ENCODE measurements around the gene EMILIN3.

Gene EMILIN3

GRCh38 chr20:41359541-41360011, 7.0 kb downstream of the EMILIN3 start:
- Histone ChIP-seq H3K4me1 (ENCODE audit: control insufficient read depth, insufficient read depth, low read length) (no peaks in the 10 kb centered on the region), H3K36me3 (ENCODE audit: control insufficient read depth, insufficient read depth, low read length) (peaks cover 2% of the 10 kb centered on the region)

GRCh38 chr20:41358717-41359116, 7.9 kb downstream of the EMILIN3 start:
- Histone ChIP-seq H3K9me3 (ENCODE audit: control insufficient read depth, insufficient read depth, low read length) (no peaks in the 10 kb centered on the region), H3K27me3 (ENCODE audit: control insufficient read depth, insufficient read depth, low read length) (no peaks in the 10 kb centered on the region), H3K4me1 (ENCODE audit: control insufficient read depth, insufficient read depth, low read length) (no peaks in the 10 kb centered on the region), H3K36me3 (ENCODE audit: control insufficient read depth, insufficient read depth, low read length) (peaks cover 2% of the 10 kb centered on the region), H3K4me3 (ENCODE audit: low read depth, low read length) (no peak overlapping the region), H3K9ac (ENCODE audit: low read depth, low read length) (no peak overlapping the region)

More at GRCh38 chr20:41359541-41360011, 7.0 kb downstream of the EMILIN3 start:
- Histone ChIP-seq H3K9ac (ENCODE audit: low read depth, low read length) (no peak overlapping the region), H3K27me3 (ENCODE audit: control insufficient read depth, insufficient read depth, low read length) (peaks cover 2% of the 10 kb centered on the region), H3K9me3 (ENCODE audit: control insufficient read depth, insufficient read depth, low read length) (no peaks in the 10 kb centered on the region), H3K4me3 (ENCODE audit: low read depth, low read length) (no peak overlapping the region)

GRCh38 chr20:41358230-41358629, 8.4 kb downstream of the EMILIN3 start:
- H3K4me3 ChIP-seq (ENCODE audit: low read depth, low read length), result no peak overlapping the region
- no peaks in the 10 kb centered on the region for H3K9me3 ChIP-seq (ENCODE audit: control insufficient read depth, insufficient read depth, low read length)
- peaks cover 2% of the 10 kb centered on the region for H3K36me3 ChIP-seq (ENCODE audit: control insufficient read depth, insufficient read depth, low read length)
- H3K27me3 ChIP-seq (ENCODE audit: control insufficient read depth, insufficient read depth, low read length), result no peaks in the 10 kb centered on the region
- no peak overlapping the region for H3K9ac ChIP-seq (ENCODE audit: low read depth, low read length)
- H3K4me1 ChIP-seq (ENCODE audit: control insufficient read depth, insufficient read depth, low read length), result no peaks in the 10 kb centered on the region

GRCh38 chr20:41357424-41358163, 9.0 kb downstream of the EMILIN3 start:
- H3K9ac ChIP-seq (ENCODE audit: low read depth, low read length), result no peak overlapping the region
- H3K9me3 ChIP-seq (ENCODE audit: control insufficient read depth, insufficient read depth, low read length), result no peaks in the 10 kb centered on the region
- H3K4me3 ChIP-seq (ENCODE audit: low read depth, low read length), result no peak overlapping the region
- H3K27me3 ChIP-seq (ENCODE audit: control insufficient read depth, insufficient read depth, low read length), result no peaks in the 10 kb centered on the region
- H3K36me3 ChIP-seq (ENCODE audit: control insufficient read depth, insufficient read depth, low read length), result peaks cover 2% of the 10 kb centered on the region
- no peaks in the 10 kb centered on the region for H3K4me1 ChIP-seq (ENCODE audit: control insufficient read depth, insufficient read depth, low read length)

GRCh38 chr20:41356951-41357350, 9.7 kb downstream of the EMILIN3 start:
- Histone ChIP-seq H3K4me3 (ENCODE audit: low read depth, low read length) (no peak overlapping the region), H3K9me3 (ENCODE audit: control insufficient read depth, insufficient read depth, low read length) (no peaks in the 10 kb centered on the region), H3K27me3 (ENCODE audit: control insufficient read depth, insufficient read depth, low read length) (no peaks in the 10 kb centered on the region)

GRCh38 chr20:41355598-41356203, 10.9 kb downstream of the EMILIN3 start:
- Histone ChIP-seq H3K36me3 (ENCODE audit: control insufficient read depth, insufficient read depth, low read length) (peaks cover 2% of the 10 kb centered on the region), H3K4me3 (ENCODE audit: low read depth, low read length) (no peak overlapping the region), H3K9me3 (ENCODE audit: control insufficient read depth, insufficient read depth, low read length) (no peaks in the 10 kb centered on the region), H3K4me1 (ENCODE audit: control insufficient read depth, insufficient read depth, low read length) (no peaks in the 10 kb centered on the region), H3K9ac (ENCODE audit: low read depth, low read length) (no peak overlapping the region), H3K27me3 (ENCODE audit: control insufficient read depth, insufficient read depth, low read length) (no peaks in the 10 kb centered on the region)

More at GRCh38 chr20:41356951-41357350, 9.7 kb downstream of the EMILIN3 start:
- Histone ChIP-seq H3K36me3 (ENCODE audit: control insufficient read depth, insufficient read depth, low read length) (peaks cover 2% of the 10 kb centered on the region), H3K4me1 (ENCODE audit: control insufficient read depth, insufficient read depth, low read length) (no peaks in the 10 kb centered on the region), H3K9ac (ENCODE audit: low read depth, low read length) (no peak overlapping the region)

GRCh38 chr20:41355192-41355591, 11.4 kb downstream of the EMILIN3 start:
- no peak overlapping the region for H3K9ac ChIP-seq (ENCODE audit: low read depth, low read length)
- H3K36me3 ChIP-seq (ENCODE audit: control insufficient read depth, insufficient read depth, low read length), result peaks cover 2% of the 10 kb centered on the region
- no peak overlapping the region for H3K4me3 ChIP-seq (ENCODE audit: low read depth, low read length)

GRCh38 chr20:41353530-41353929, 13.1 kb downstream of the EMILIN3 start:
- no peaks in the 10 kb centered on the region for H3K9me3 ChIP-seq (ENCODE audit: control insufficient read depth, insufficient read depth, low read length)
- no peaks in the 10 kb centered on the region for H3K4me1 ChIP-seq (ENCODE audit: control insufficient read depth, insufficient read depth, low read length)
- no peak overlapping the region for H3K4me3 ChIP-seq (ENCODE audit: low read depth, low read length)
- no peak overlapping the region for H3K9ac ChIP-seq (ENCODE audit: low read depth, low read length)
- no peaks in the 10 kb centered on the region for H3K27me3 ChIP-seq (ENCODE audit: control insufficient read depth, insufficient read depth, low read length)
- peaks cover 2% of the 10 kb centered on the region for H3K36me3 ChIP-seq (ENCODE audit: control insufficient read depth, insufficient read depth, low read length)

More at GRCh38 chr20:41355192-41355591, 11.4 kb downstream of the EMILIN3 start:
- no peaks in the 10 kb centered on the region for H3K27me3 ChIP-seq (ENCODE audit: control insufficient read depth, insufficient read depth, low read length)
- no peaks in the 10 kb centered on the region for H3K9me3 ChIP-seq (ENCODE audit: control insufficient read depth, insufficient read depth, low read length)
- H3K4me1 ChIP-seq (ENCODE audit: control insufficient read depth, insufficient read depth, low read length), result no peaks in the 10 kb centered on the region

GRCh38 chr20:41352666-41353065, 14.0 kb downstream of the EMILIN3 start:
- Histone ChIP-seq H3K27me3 (ENCODE audit: control insufficient read depth, insufficient read depth, low read length) (no peaks in the 10 kb centered on the region), H3K4me1 (ENCODE audit: control insufficient read depth, insufficient read depth, low read length) (no peaks in the 10 kb centered on the region), H3K36me3 (ENCODE audit: control insufficient read depth, insufficient read depth, low read length) (peaks cover 2% of the 10 kb centered on the region), H3K9me3 (ENCODE audit: control insufficient read depth, insufficient read depth, low read length) (no peaks in the 10 kb centered on the region), H3K4me3 (ENCODE audit: low read depth, low read length) (no peak overlapping the region), H3K9ac (ENCODE audit: low read depth, low read length) (no peak overlapping the region)

GRCh38 chr20:41352106-41352505, 14.5 kb downstream of the EMILIN3 start:
- H3K9me3 ChIP-seq (ENCODE audit: control insufficient read depth, insufficient read depth, low read length), result no peaks in the 10 kb centered on the region
- H3K4me1 ChIP-seq (ENCODE audit: control insufficient read depth, insufficient read depth, low read length), result no peaks in the 10 kb centered on the region
- peaks cover 1% of the 10 kb centered on the region for H3K36me3 ChIP-seq (ENCODE audit: control insufficient read depth, insufficient read depth, low read length)
- H3K9ac ChIP-seq (ENCODE audit: low read depth, low read length), result no peak overlapping the region
- no peaks in the 10 kb centered on the region for H3K27me3 ChIP-seq (ENCODE audit: control insufficient read depth, insufficient read depth, low read length)
- H3K4me3 ChIP-seq (ENCODE audit: low read depth, low read length), result no peak overlapping the region

- no peaks in the 10 kb centered on the region for H3K27me3 ChIP-seq (ENCODE audit: control insufficient read depth, insufficient read depth, low read length)
- no peaks in the 10 kb centered on the region for H3K36me3 ChIP-seq (ENCODE audit: control insufficient read depth, insufficient read depth, low read length)
- no peaks in the 10 kb centered on the region for H3K9me3 ChIP-seq (ENCODE audit: control insufficient read depth, insufficient read depth, low read length)
- no peak overlapping the region for H3K4me3 ChIP-seq (ENCODE audit: low read depth, low read length)
- no peak overlapping the region for H3K9ac ChIP-seq (ENCODE audit: low read depth, low read length)
- H3K4me1 ChIP-seq (ENCODE audit: control insufficient read depth, insufficient read depth, low read length), result no peaks in the 10 kb centered on the region
These were observed 16.1 kb downstream of the EMILIN3 start for GRCh38 chr20:41350408-41350962.

GRCh38 chr20:41349943-41350342, 16.7 kb downstream of the EMILIN3 start:
- no peaks in the 10 kb centered on the region for H3K9me3 ChIP-seq (ENCODE audit: control insufficient read depth, insufficient read depth, low read length)
- no peaks in the 10 kb centered on the region for H3K36me3 ChIP-seq (ENCODE audit: control insufficient read depth, insufficient read depth, low read length)
- no peaks in the 10 kb centered on the region for H3K4me1 ChIP-seq (ENCODE audit: control insufficient read depth, insufficient read depth, low read length)
- H3K27me3 ChIP-seq (ENCODE audit: control insufficient read depth, insufficient read depth, low read length), result no peaks in the 10 kb centered on the region
- no peak overlapping the region for H3K9ac ChIP-seq (ENCODE audit: low read depth, low read length)
- H3K4me3 ChIP-seq (ENCODE audit: low read depth, low read length), result no peak overlapping the region

All from iPS-15b (cell line).